B cell (primary cell): Measurements from ENCODE around the gene MTHFD1L. TPM values are rescaled to one million over a fixed set of nuclear protein-coding genes. Genes with fewer than 3 reads are reported as not detected.

Experiments used
- ATAC-seq: fragments of 200-7000 bp; cut with Tn5 transposase; one replicate; pipeline ENCODE4 v1.10.0; 2021; ENCODE audit warnings: low read depth, mild to moderate bottlenecking, moderate number of reproducible peaks, moderate library complexity
- CTCF ChIA-PET: fragments of 350-600 bp; sonication (Branson Sonifier 250); formaldehyde crosslinking; loops from one replicate; lab custom pipeline; 2021; ENCODE audit warnings: antibody characterized with exemption, inconsistent platforms; lab: Charles Lee
- POLR2A ChIA-PET: fragments of 350-600 bp; sonication (Branson Sonifier 250); formaldehyde crosslinking; loops from one replicate; lab custom pipeline; 2021; ENCODE audit warnings: antibody characterized with exemption; lab: Charles Lee
- DNase-seq: peaks from one replicate; pipeline ENCODE4 v3.0.0; 2013
- H2AFZ ChIP-seq: 2 replicates; pipeline ENCODE4 v1.6.1; 2012; ENCODE audit warnings: mild to moderate bottlenecking, low read depth, low read length; ENCODE audit not compliant: insufficient read depth, poor library complexity, severe bottlenecking
- H3K27ac ChIP-seq, 2 donors: 1 replicate in 1 of 2; 2 replicates in 1 of 2; pipeline ENCODE4 v1.5.1; 2012 to 2013; ENCODE audit warnings: low read length in 2 of 2, mild to moderate bottlenecking in 2 of 2, moderate library complexity in 1 of 2
- H3K27me3 ChIP-seq, 4 experiments: fragments of 200-600 bp in 1 of 4; sonication (generic) in 1 of 4; replicated peaks in 1 of 4; 1 replicate in 2 of 4; 2 replicates in 2 of 4; pipeline versions ENCODE4 v1.6.1 to v1.7.0; 2013 to 2016; ENCODE audit warnings: low read length in 3 of 4, mild to moderate bottlenecking in 2 of 4, mixed read lengths in 1 of 4, moderate library complexity in 1 of 4; ENCODE audit not compliant: insufficient read depth in 4 of 4, control insufficient read depth in 3 of 4; ENCODE audit errors: control extremely low read depth in 1 of 4
- H3K36me3 ChIP-seq, 2 experiments: replicated peaks in 1 of 2; 1 replicate in 1 of 2; 2 replicates in 1 of 2; pipeline versions ENCODE4 v1.6.1 to v1.7.1; 2013; ENCODE audit warnings: low read length in 1 of 2; ENCODE audit not compliant: insufficient read depth in 2 of 2, control insufficient read depth in 1 of 2; ENCODE audit errors: control extremely low read depth in 1 of 2, extremely low read depth in 1 of 2
- H3K4me1 ChIP-seq, 2 donors: fragments of 200-600 bp in 1 of 2; sonication (generic) in 1 of 2; 1 replicate in 1 of 2; 2 replicates in 1 of 2; pipeline versions ENCODE4 v1.5.1 to v1.6.1; 2013 to 2017; ENCODE audit warnings: low read length in 2 of 2; ENCODE audit not compliant: control insufficient read depth in 2 of 2, insufficient read depth in 2 of 2
- H3K4me2 ChIP-seq: replicated peaks from 2 replicates; pipeline ENCODE3; 2012; ENCODE audit warnings: mild to moderate bottlenecking, low read depth, low read length; ENCODE audit not compliant: poor library complexity, severe bottlenecking
- H3K4me3 ChIP-seq, 5 experiments: fragments of 200-600 bp in 1 of 5; sonication (generic) in 1 of 5; 1 replicate in 3 of 5; 2 replicates in 2 of 5; pipeline versions ENCODE4 v1.5.1 to v1.7.0; 2011 to 2016; ENCODE audit warnings: low read length in 4 of 5, mild to moderate bottlenecking in 4 of 5, low read depth in 2 of 5, control low read depth in 1 of 5, moderate library complexity in 1 of 5; ENCODE audit not compliant: insufficient read depth in 1 of 5; ENCODE audit errors: control extremely low read depth in 1 of 5, extremely low read depth in 1 of 5
- H3K79me2 ChIP-seq: fragments of 200-600 bp; sonication (generic); one replicate; pipeline ENCODE4 v1.6.0; 2016; ENCODE audit warnings: low read length; ENCODE audit not compliant: control insufficient read depth, insufficient read depth
- H3K9ac ChIP-seq: fragments of 200-600 bp; sonication (generic); 2 replicates; pipeline ENCODE4 v1.6.1; 2017; ENCODE audit warnings: mild to moderate bottlenecking, low read length, moderate library complexity
- H3K9me3 ChIP-seq, 3 donors: one replicate each; pipeline versions ENCODE4 v1.6.1 to v1.7.1; 2013; ENCODE audit warnings: low read length in 2 of 3; ENCODE audit not compliant: control insufficient read depth in 2 of 3, insufficient read depth in 1 of 3; ENCODE audit errors: control extremely low read depth in 1 of 3
- H4K20me1 ChIP-seq: 2 replicates; pipeline ENCODE4 v1.6.0; 2012; ENCODE audit warnings: mild to moderate bottlenecking, low read length; ENCODE audit not compliant: insufficient read depth, control insufficient read depth, poor library complexity, severe bottlenecking
- H3K27ac Mint-ChIP-seq: one replicate; pipeline ENCODE4 v1.8.0; 2021; ENCODE audit warnings: mixed read lengths
- H3K27me3 Mint-ChIP-seq: one replicate; pipeline ENCODE4 v1.8.0; 2021; ENCODE audit warnings: mixed read lengths
- H3K4me1 Mint-ChIP-seq: one replicate; pipeline ENCODE4 v1.8.0; 2021; ENCODE audit warnings: mixed read lengths
- H3K4me3 Mint-ChIP-seq: one replicate; pipeline ENCODE4 v1.8.0; 2021; ENCODE audit warnings: mixed read lengths
- H3K9me3 Mint-ChIP-seq: one replicate; pipeline ENCODE4 v1.8.0; 2022; ENCODE audit warnings: mixed read lengths; ENCODE audit not compliant: insufficient read depth
- CTCF ChIP-seq: fragments of 200-600 bp; IDR thresholded peaks from one replicate; pipeline ENCODE4 v1.8.0; 2022; ENCODE audit warnings: antibody characterized with exemption, mild to moderate bottlenecking
- EZH2 ChIP-seq: IDR thresholded peaks from 2 replicates; pipeline ENCODE4 v1.6.1; 2012; ENCODE audit warnings: borderline replicate concordance, low read depth, mild to moderate bottlenecking, moderate library complexity, low read length; ENCODE audit not compliant: insufficient read depth, poor library complexity, severe bottlenecking
- WGBS: methylation state at CpG from one replicate; pipeline ENCODE4 v1.1.5; 2013; ENCODE audit warnings: missing lambda C conversion rate; ENCODE audit not compliant: insufficient coverage; 5-methylcytosine and 5-hydroxymethylcytosine counted together
- intact Hi-C: fragments of 100-400 bp; cut with micrococcal nuclease; formaldehyde crosslinking; loops from one replicate; pipeline ENCODE4 v1.10.0; 2022
- polyA plus RNA-seq: library from polyadenylated mRNA; depleted of rRNA; stranded (reverse); fragments of >200 nt; gene quantifications from 2 replicates; pipeline ENCODE4 v1.2.3, GENCODE V29; 2012
- total RNA-seq, 2 donors: library from RNA; stranded (reverse); fragments of 120-200 nt in 1 of 2; gene quantifications; 1 replicate in 1 of 2; 2 replicates in 1 of 2; pipeline versions ENCODE4 v1.2.3 to v1.2.4, GENCODE V29; 2013 to 2022

MTHFD1L gene
- total and polyA plus RNA-seq, 2 donors (not counting 1 experiment from before 2014, with no cell fraction given): 2.9 to 16.1 TPM

DNA sequence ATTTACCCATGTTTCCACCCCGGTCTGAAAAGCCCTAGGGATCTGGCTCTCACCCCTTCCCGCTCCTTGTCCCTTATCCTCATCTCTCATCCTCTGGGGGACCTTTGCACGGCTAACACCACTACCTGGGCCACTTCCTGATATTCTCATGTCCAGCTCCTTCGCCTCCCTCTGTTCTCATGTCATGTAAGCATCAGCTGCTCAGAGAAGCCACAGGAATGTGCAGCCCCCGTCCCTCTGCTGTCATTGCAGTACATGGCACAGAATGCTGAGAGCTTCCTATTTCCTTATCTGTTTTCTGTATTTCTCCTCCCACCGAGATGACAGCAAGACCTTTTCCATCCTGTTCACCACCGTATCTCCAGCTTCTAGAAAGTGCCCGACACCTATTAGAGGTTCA is 102.4 kb downstream of the MTHFD1L start:
- 95% methylated on average over 5 of the region's 8 CpGs for WGBS
- ChIA-PET CTCF (no interaction called here), POLR2A (no interaction called here)
- Histone ChIP-seq H3K27me3 (no peaks in the 10 kb centered on the region), H3K4me1 (peaks cover 0 to 10% of the 10 kb centered on the region in 2 donors), H3K9me3 (no peaks in the 10 kb centered on the region), H4K20me1 (no peaks in the 10 kb centered on the region), H3K4me3 (no peak overlapping the region), H3K9ac (no peak overlapping the region), H2AFZ (no peak overlapping the region), H3K79me2 (no peaks in the 10 kb centered on the region), H3K36me3 (peaks cover 0 to 4% of the 10 kb centered on the region in 2 experiments), H3K4me2 (no peak overlapping the region), H3K27ac (no peak overlapping the region)
- TF ChIP-seq EZH2: no peak
- TF ChIP-seq CTCF: no peak
- Mint-ChIP-seq H3K4me1 (peaks cover 12% of the 10 kb centered on the region), H3K27me3 (no peaks in the 10 kb centered on the region), H3K4me3 (no peak overlapping the region), H3K27ac (no peak overlapping the region), H3K9me3 (no peaks in the 10 kb centered on the region)
- DNase-seq (no peak), ATAC-seq (no peak)
- intact Hi-C loops: no loop called here

DNA sequence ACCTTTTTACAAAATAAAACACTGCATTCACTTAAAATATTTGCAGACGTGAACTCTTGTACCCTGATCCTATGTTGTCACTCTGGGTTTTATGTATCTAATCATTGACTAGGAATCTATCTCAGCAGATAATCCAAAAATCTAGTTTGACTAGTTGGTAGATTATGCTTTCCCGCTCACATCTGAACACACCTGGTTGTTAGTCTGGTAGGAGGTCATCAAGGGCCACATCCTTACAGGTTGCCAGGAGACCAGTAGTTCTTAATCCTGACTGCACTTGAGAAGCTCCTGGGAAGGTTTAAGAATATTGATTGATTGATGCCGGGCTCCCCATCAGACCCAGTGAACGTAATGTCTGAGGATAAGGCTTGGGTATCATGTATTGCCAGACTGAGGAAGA is 104.4 kb downstream of the MTHFD1L start:
- H3K36me3 ChIP-seq: peaks cover 2 to 4% of the 10 kb centered on the region in 2 experiments
- no peak for ATAC-seq
- H3K4me2 ChIP-seq: no peak overlapping the region
- ChIA-PET POLR2A (no interaction called here), CTCF (no interaction called here)
- no peaks in the 10 kb centered on the region for H3K9me3 ChIP-seq
- no peak overlapping the region for H3K4me3 ChIP-seq
- WGBS: 100% methylated on average over 2 of the region's 4 CpGs
- Mint-ChIP-seq H3K4me3 (no peak overlapping the region), H3K9me3 (peaks cover 3% of the 10 kb centered on the region), H3K27ac (no peak overlapping the region), H3K4me1 (peaks cover 12% of the 10 kb centered on the region), H3K27me3 (no peaks in the 10 kb centered on the region)
- no peaks in the 10 kb centered on the region for H3K27me3 ChIP-seq
- no peak overlapping the region for H3K9ac ChIP-seq
- no peak for DNase-seq
- TF ChIP-seq CTCF (no peak), EZH2 (no peak)
- peaks cover 0 to 10% of the 10 kb centered on the region in 2 donors for H3K4me1 ChIP-seq
- no peaks in the 10 kb centered on the region for H3K79me2 ChIP-seq
- no peaks in the 10 kb centered on the region for H4K20me1 ChIP-seq
- H2AFZ ChIP-seq: no peak overlapping the region
- intact Hi-C loops: no loop called here
- H3K27ac ChIP-seq: no peak overlapping the region
